GM12891 (cell line): ENCODE results near the gene SSTR1.

Experiments
- POLR2A ChIP-seq: IDR thresholded peaks from 2 replicates; pipeline ENCODE4 v1.6.1; 2011; ENCODE audit warnings: low read depth, low read length, control low read depth
- POLR2AphosphoS5 ChIP-seq: IDR thresholded peaks from 2 replicates; pipeline ENCODE4 v1.6.1; 2011; ENCODE audit warnings: low read depth, low read length, control low read depth
- SPI1 ChIP-seq: IDR thresholded peaks from 2 replicates; pipeline ENCODE4 v1.6.1; 2011; ENCODE audit warnings: low read depth, low read length, control low read depth
- TAF1 ChIP-seq: IDR thresholded peaks from 2 replicates; pipeline ENCODE4 v1.6.1; 2011; ENCODE audit warnings: low read depth, low read length, control low read depth

GRCh38 chr14:38221077-38221476 lies 13.4 kb downstream of the SSTR1 start:
- TF ChIP-seq POLR2AphosphoS5, result no peak
- no peak for TF ChIP-seq TAF1
- TF ChIP-seq POLR2A, result no peak
- TF ChIP-seq SPI1, result no peak
